Natural killer cell treated with Interleukin-12 subunit alpha and Interleukin-12 subunit beta and Interleukin-15 and Interleukin-18, amount 100 ng/mL, for 72 hours (primary cell): ENCODE data around the gene PLOD2. TPM values are rescaled to one million over a fixed set of nuclear protein-coding genes. Genes with fewer than 3 reads are reported as not detected.
"Not testable (repeated sequence)": the region's sequence is repeated elsewhere in the genome, so short reads cannot be mapped to it uniquely, and the experiment has no call there.

Source experiments
- ATAC-seq, 2 donors: fragments of 150-1000 bp; cut with Tn5 transposase in 1 of 2; sonication (Bioruptor Pico), chemical (Tn5 transposase) in 1 of 2; 2 replicates each; pipeline ENCODE4 v1.10.0; 2021
- DNase-seq: peaks from one replicate; pipeline ENCODE4 v3.0.0; 2022; ENCODE audit warnings: low spot score
- H3K27ac Mint-ChIP-seq, 2 donors: 1 replicate in 1 of 2; 2 replicates in 1 of 2; pipeline ENCODE4 v1.8.0; 2022; ENCODE audit warnings: mixed read lengths in 2 of 2, mild to moderate bottlenecking in 1 of 2, moderate library complexity in 1 of 2
- H3K27me3 Mint-ChIP-seq, 2 donors: 1 replicate in 1 of 2; 2 replicates in 1 of 2; pipeline ENCODE4 v1.8.0; 2022; ENCODE audit warnings: mixed read lengths in 2 of 2
- H3K36me3 Mint-ChIP-seq: one replicate; pipeline ENCODE4 v1.8.0; 2022; ENCODE audit warnings: mixed read lengths
- H3K4me1 Mint-ChIP-seq, 2 donors: 1 replicate in 1 of 2; 2 replicates in 1 of 2; pipeline ENCODE4 v1.8.0; 2022; ENCODE audit warnings: low read depth in 2 of 2, mixed read lengths in 2 of 2, mild to moderate bottlenecking in 1 of 2
- H3K4me3 Mint-ChIP-seq: one replicate; pipeline ENCODE4 v1.8.0; 2022; ENCODE audit warnings: mixed read lengths
- H3K9me3 Mint-ChIP-seq: 2 replicates; pipeline ENCODE4 v1.8.0; 2022; ENCODE audit warnings: mixed read lengths
- total RNA-seq, 2 donors: library from RNA; stranded (reverse); gene quantifications; one replicate each; pipeline ENCODE4 v1.2.3, GENCODE V29; 2022

Gene PLOD2
- total RNA-seq, 2 donors from 2014 or later: 1.0 to 1.3 TPM

GRCh38 chr3:146117406-146118285 is 43.3 kb downstream of the PLOD2 start:
- Mint-ChIP-seq H3K27ac (no peak overlapping the region), H3K4me1 (no peaks in the 10 kb centered on the region), H3K36me3 (peaks cover 12% of the 10 kb centered on the region), H3K9me3 (peaks cover 23% of the 10 kb centered on the region), H3K27me3 (no peaks in the 10 kb centered on the region), H3K4me3 (no peak overlapping the region)
- ATAC-seq: no peak
- no peak for DNase-seq

- H3K27me3 Mint-ChIP-seq: no peaks in the 10 kb centered on the region
- no peak overlapping the region for H3K27ac Mint-ChIP-seq
- H3K4me1 Mint-ChIP-seq: no peaks in the 10 kb centered on the region
- DNase-seq (no peak), ATAC-seq (no peak)
- H3K36me3 Mint-ChIP-seq: peaks cover 12% of the 10 kb centered on the region
- H3K4me3 Mint-ChIP-seq: no peak overlapping the region
- H3K9me3 Mint-ChIP-seq: peaks cover 16% of the 10 kb centered on the region
Measured at GRCh38 chr3:146115619-146116018, 45.4 kb downstream of the PLOD2 start.

GRCh38 chr3:146113804-146114203 is 47.2 kb downstream of the PLOD2 start:
- not testable (repeated sequence) for DNase-seq, H3K4me1 Mint-ChIP-seq, ATAC-seq, H3K27me3 Mint-ChIP-seq, H3K27ac Mint-ChIP-seq, H3K4me3 Mint-ChIP-seq
- Mint-ChIP-seq H3K9me3 (peaks cover 15% of the 10 kb centered on the region), H3K36me3 (peaks cover 12% of the 10 kb centered on the region)

- Mint-ChIP-seq H3K27ac (no peak overlapping the region), H3K36me3 (peaks cover 12% of the 10 kb centered on the region), H3K4me3 (no peak overlapping the region), H3K9me3 (peaks cover 13% of the 10 kb centered on the region), H3K4me1 (no peaks in the 10 kb centered on the region), H3K27me3 (no peaks in the 10 kb centered on the region)
- ATAC-seq (no peak), DNase-seq (no peak)
Measured at GRCh38 chr3:146111337-146111736, 49.6 kb downstream of the PLOD2 start.

GRCh38 chr3:146110161-146110560 is 50.8 kb downstream of the PLOD2 start:
- Mint-ChIP-seq H3K36me3 (peaks cover 6% of the 10 kb centered on the region), H3K9me3 (peaks cover 6% of the 10 kb centered on the region), H3K4me3 (no peak overlapping the region), H3K4me1 (no peaks in the 10 kb centered on the region), H3K27me3 (no peaks in the 10 kb centered on the region), H3K27ac (no peak overlapping the region)
- DNase-seq (no peak), ATAC-seq (no peak)

GRCh38 chr3:146106986-146107385 is 54.0 kb downstream of the PLOD2 start:
- Mint-ChIP-seq H3K36me3 (no peaks in the 10 kb centered on the region), H3K27me3 (no peaks in the 10 kb centered on the region), H3K9me3 (peaks cover 4% of the 10 kb centered on the region), H3K4me3 (no peak overlapping the region), H3K4me1 (no peaks in the 10 kb centered on the region), H3K27ac (no peak overlapping the region)
- ATAC-seq (no peak), DNase-seq (no peak)

GRCh38 chr3:146104068-146104467 is 56.9 kb downstream of the PLOD2 start:
- no peak overlapping the region for H3K27ac Mint-ChIP-seq
- H3K4me3 Mint-ChIP-seq: no peak overlapping the region
- no peak for ATAC-seq
- DNase-seq: no peak
- no peaks in the 10 kb centered on the region for H3K36me3 Mint-ChIP-seq
- no peaks in the 10 kb centered on the region for H3K4me1 Mint-ChIP-seq
- H3K9me3 Mint-ChIP-seq: peaks cover 13% of the 10 kb centered on the region
- no peaks in the 10 kb centered on the region for H3K27me3 Mint-ChIP-seq

GRCh38 chr3:146102885-146103284 is 58.1 kb downstream of the PLOD2 start:
- Mint-ChIP-seq H3K4me1 (no peaks in the 10 kb centered on the region), H3K9me3 (peaks cover 9% of the 10 kb centered on the region), H3K27ac (no peak overlapping the region), H3K36me3 (no peaks in the 10 kb centered on the region), H3K4me3 (no peak overlapping the region), H3K27me3 (no peaks in the 10 kb centered on the region)
- ATAC-seq: no peak
- DNase-seq: no peak

GRCh38 chr3:146101538-146101937 is 59.4 kb downstream of the PLOD2 start:
- Mint-ChIP-seq H3K9me3 (peaks cover 9% of the 10 kb centered on the region), H3K4me1 (no peaks in the 10 kb centered on the region), H3K4me3 (no peak overlapping the region), H3K27ac (no peak overlapping the region), H3K36me3 (no peaks in the 10 kb centered on the region), H3K27me3 (no peaks in the 10 kb centered on the region)
- no peak for DNase-seq
- ATAC-seq: no peak

GRCh38 chr3:146100825-146101444 is 60.0 kb downstream of the PLOD2 start:
- no peak overlapping the region for H3K4me3 Mint-ChIP-seq
- no peaks in the 10 kb centered on the region for H3K36me3 Mint-ChIP-seq
- no peaks in the 10 kb centered on the region for H3K4me1 Mint-ChIP-seq
- H3K9me3 Mint-ChIP-seq: peaks cover 9% of the 10 kb centered on the region
- ATAC-seq (no peak), DNase-seq (no peak)
- no peaks in the 10 kb centered on the region for H3K27me3 Mint-ChIP-seq
- no peak overlapping the region for H3K27ac Mint-ChIP-seq

- H3K4me3 Mint-ChIP-seq: no peak overlapping the region
- no peaks in the 10 kb centered on the region for H3K4me1 Mint-ChIP-seq
- DNase-seq: no peak
- H3K9me3 Mint-ChIP-seq: peaks cover 9% of the 10 kb centered on the region
- no peak for ATAC-seq
- H3K27ac Mint-ChIP-seq: no peak overlapping the region
- H3K36me3 Mint-ChIP-seq: no peaks in the 10 kb centered on the region
- no peaks in the 10 kb centered on the region for H3K27me3 Mint-ChIP-seq
Measured at GRCh38 chr3:146100180-146100579, 60.8 kb downstream of the PLOD2 start.

- no peak for DNase-seq
- no peak for ATAC-seq
- no peaks in the 10 kb centered on the region for H3K27me3 Mint-ChIP-seq
- peaks cover 9% of the 10 kb centered on the region for H3K9me3 Mint-ChIP-seq
- no peak overlapping the region for H3K4me3 Mint-ChIP-seq
- no peaks in the 10 kb centered on the region for H3K36me3 Mint-ChIP-seq
- H3K4me1 Mint-ChIP-seq: no peaks in the 10 kb centered on the region
- H3K27ac Mint-ChIP-seq: no peak overlapping the region
Measured at GRCh38 chr3:146099316-146099715, 61.7 kb downstream of the PLOD2 start.

GRCh38 chr3:146093896-146094295 is 67.1 kb downstream of the PLOD2 start:
- H3K27me3 Mint-ChIP-seq: no peaks in the 10 kb centered on the region
- H3K27ac Mint-ChIP-seq: no peak overlapping the region
- H3K4me3 Mint-ChIP-seq: no peak overlapping the region
- H3K9me3 Mint-ChIP-seq: no peaks in the 10 kb centered on the region
- DNase-seq (no peak), ATAC-seq (no peak)
- no peaks in the 10 kb centered on the region for H3K4me1 Mint-ChIP-seq
- no peaks in the 10 kb centered on the region for H3K36me3 Mint-ChIP-seq

- ATAC-seq (no peak), DNase-seq (no peak)
- Mint-ChIP-seq H3K4me1 (no peaks in the 10 kb centered on the region), H3K27ac (no peak overlapping the region), H3K27me3 (no peaks in the 10 kb centered on the region), H3K36me3 (no peaks in the 10 kb centered on the region), H3K4me3 (no peak overlapping the region), H3K9me3 (no peaks in the 10 kb centered on the region)
Measured at GRCh38 chr3:146092230-146092629, 68.8 kb downstream of the PLOD2 start.
